ENCODE results near the gene NUP93.

Gene NUP93

DNA sequence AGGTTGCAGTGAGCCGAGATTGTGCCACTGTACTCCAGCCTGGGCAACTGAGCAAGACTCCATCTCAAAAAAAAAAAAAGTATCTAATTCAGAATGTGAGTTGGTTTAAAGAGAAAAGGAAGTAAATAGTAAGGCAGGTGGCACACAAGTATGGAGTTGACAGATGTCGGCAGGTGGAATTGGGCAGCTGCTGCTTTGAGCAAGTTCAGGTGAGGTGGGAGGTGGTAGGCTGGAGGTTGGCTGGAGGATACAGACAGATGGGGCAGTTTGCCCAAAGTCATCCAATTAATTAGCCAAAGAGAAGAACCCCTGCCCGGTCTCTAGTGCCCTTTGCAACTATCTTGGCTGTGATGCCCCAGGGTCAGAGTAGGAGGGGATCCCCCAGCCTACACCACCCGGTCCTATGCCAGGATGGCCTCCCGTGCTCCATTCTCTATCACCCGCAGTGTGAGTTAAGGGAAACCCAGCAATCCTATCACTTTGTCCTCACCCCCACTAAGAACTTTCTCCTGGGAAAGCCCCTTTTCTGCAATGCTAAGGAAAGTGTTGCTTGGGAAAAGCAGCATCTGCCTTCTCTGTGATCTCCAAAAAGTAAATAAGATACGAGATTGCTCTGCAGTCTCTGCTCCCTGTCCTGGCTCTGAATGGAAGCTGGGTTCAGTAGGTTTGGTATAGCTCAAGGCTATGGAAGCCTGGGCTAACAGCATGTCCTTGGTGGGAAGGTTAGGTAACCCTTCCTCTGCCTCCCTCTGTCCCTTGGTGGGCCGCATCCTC is 167.3 kb downstream of the NUP93 start:
- no peak for DNase-seq

DNA sequence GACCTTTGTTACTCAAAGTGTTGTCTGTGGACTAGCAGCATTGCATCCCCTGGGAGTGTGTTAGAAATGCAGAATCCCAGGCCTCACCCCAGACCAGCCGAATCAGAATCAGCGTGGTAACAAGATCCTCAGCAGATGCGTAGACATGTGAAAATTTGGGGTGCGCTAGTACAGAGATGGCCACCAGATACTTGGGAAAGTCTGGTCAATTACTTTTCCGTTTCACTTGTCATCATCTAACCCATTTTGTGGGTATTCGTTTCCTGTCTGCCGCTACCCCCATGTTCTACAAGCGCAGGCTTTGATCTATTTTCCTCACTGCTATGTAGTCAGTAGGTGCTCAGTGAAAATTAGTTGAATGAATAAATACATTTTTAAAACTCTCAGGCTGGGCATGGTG is 168.9 kb downstream of the NUP93 start:
- DNase-seq, result no peak
